ENCODE results near the gene SIAH3.

Gene SIAH3

GRCh38 chr13:45792827-45793303 lies 58.7 kb downstream of the SIAH3 start:
- no peaks in the 10 kb centered on the region for H3K9me3 ChIP-seq (ENCODE audit: insufficient read depth, low read length)
- no peak overlapping the region for H2AFZ ChIP-seq (ENCODE audit: low read depth, low read length, severe bottlenecking)
- no peak overlapping the region for H3K9ac ChIP-seq (ENCODE audit: low read length)
- H3K4me2 ChIP-seq (ENCODE audit: low read depth, low read length, poor library complexity, severe bottlenecking) = no peak overlapping the region
- TF ChIP-seq, protein P1, sequence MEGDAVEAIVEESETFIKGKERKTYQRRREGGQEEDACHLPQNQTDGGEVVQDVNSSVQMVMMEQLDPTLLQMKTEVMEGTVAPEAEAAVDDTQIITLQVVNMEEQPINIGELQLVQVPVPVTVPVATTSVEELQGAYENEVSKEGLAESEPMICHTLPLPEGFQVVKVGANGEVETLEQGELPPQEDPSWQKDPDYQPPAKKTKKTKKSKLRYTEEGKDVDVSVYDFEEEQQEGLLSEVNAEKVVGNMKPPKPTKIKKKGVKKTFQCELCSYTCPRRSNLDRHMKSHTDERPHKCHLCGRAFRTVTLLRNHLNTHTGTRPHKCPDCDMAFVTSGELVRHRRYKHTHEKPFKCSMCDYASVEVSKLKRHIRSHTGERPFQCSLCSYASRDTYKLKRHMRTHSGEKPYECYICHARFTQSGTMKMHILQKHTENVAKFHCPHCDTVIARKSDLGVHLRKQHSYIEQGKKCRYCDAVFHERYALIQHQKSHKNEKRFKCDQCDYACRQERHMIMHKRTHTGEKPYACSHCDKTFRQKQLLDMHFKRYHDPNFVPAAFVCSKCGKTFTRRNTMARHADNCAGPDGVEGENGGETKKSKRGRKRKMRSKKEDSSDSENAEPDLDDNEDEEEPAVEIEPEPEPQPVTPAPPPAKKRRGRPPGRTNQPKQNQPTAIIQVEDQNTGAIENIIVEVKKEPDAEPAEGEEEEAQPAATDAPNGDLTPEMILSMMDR (IDR thresholded peaks at IDR 0.05; ENCODE audit: insufficient read depth, low read length, poor library complexity, severe bottlenecking) = no peak
- H3K36me3 ChIP-seq (ENCODE audit: low read length) = no peaks in the 10 kb centered on the region
- H3K79me2 ChIP-seq (ENCODE audit: insufficient read depth, low read length) = no peaks in the 10 kb centered on the region
- no peak overlapping the region for H3K4me3 ChIP-seq (ENCODE audit: insufficient read depth, low read length, poor library complexity, severe bottlenecking)
- no peak overlapping the region for H3K27ac ChIP-seq (ENCODE audit: low read depth, low read length)
- H3F3A ChIP-seq (ENCODE audit: insufficient read depth) = no peaks in the 10 kb centered on the region
- no peaks in the 10 kb centered on the region for H4K20me1 ChIP-seq (ENCODE audit: low read depth, low read length)
- no peaks in the 10 kb centered on the region for H3K27me3 ChIP-seq (ENCODE audit: low read length)
- H3K9me2 ChIP-seq (replicated peaks; ENCODE audit: insufficient read depth, low read length) = no peaks in the 10 kb centered on the region

DNA sequence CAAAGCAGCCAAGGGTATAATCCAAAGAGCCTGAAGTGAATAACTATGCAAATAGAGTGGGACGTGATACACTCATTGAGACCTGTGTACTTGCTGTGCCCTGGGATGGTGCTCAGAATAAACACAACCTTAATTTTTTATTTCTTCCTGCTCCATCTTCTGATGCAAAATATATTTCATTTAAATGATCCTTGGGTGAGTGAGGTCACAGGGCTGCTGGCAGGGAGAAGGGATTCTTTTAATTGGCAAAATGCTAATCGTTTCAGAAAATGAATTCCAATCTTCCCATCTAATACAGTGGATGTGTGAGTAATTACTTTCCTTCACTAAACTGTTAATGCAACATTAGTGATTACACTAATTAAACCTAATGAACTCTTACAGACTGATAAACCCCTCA lies 63.5 kb downstream of the SIAH3 start:
- Histone ChIP-seq H2AFZ (ENCODE audit: low read depth, low read length, severe bottlenecking) (no peak overlapping the region), H3K4me2 (ENCODE audit: low read depth, low read length, poor library complexity, severe bottlenecking) (no peak overlapping the region), H3K27ac (ENCODE audit: low read depth, low read length) (no peak overlapping the region), H3K9me3 (ENCODE audit: insufficient read depth, low read length) (no peaks in the 10 kb centered on the region), H4K20me1 (ENCODE audit: low read depth, low read length) (no peaks in the 10 kb centered on the region), H3K27me3 (ENCODE audit: low read length) (no peaks in the 10 kb centered on the region), H3K79me2 (ENCODE audit: insufficient read depth, low read length) (no peaks in the 10 kb centered on the region), H3K9ac (ENCODE audit: low read length) (no peak overlapping the region), H3F3A (ENCODE audit: insufficient read depth) (no peaks in the 10 kb centered on the region), H3K4me3 (ENCODE audit: insufficient read depth, low read length, poor library complexity, severe bottlenecking) (no peak overlapping the region), H3K36me3 (ENCODE audit: low read length) (no peaks in the 10 kb centered on the region), H3K9me2 (replicated peaks; ENCODE audit: insufficient read depth, low read length) (no peaks in the 10 kb centered on the region)
- no peak for TF ChIP-seq EZH2phosphoT487 (conservative IDR thresholded peaks at IDR 0.05; ENCODE audit: low read length)
- TF ChIP-seq, protein P1 (IDR thresholded peaks at IDR 0.05; ENCODE audit: insufficient read depth, low read length, poor library complexity, severe bottlenecking) = no peak

DNA sequence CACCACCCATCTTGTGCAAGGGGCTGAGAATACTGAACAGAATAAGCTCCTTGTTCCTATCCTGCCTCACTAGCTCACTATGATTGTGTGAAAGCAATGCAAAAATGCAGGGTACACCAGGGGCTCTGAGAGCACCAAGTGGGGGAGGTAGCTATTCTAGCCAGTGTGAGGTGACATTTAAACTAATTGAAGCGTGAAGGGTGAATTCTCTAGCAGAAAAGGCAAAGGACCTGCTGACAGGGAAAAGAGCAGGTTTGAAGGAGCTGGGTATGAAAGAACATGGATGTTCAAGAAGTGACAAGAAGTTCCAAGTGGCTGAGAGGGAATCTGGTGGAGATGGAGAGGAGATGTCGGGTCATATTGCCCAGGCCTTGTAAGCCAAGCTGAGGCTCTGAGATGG lies 64.2 kb downstream of the SIAH3 start:
- H3K36me3 ChIP-seq (ENCODE audit: low read length) = no peaks in the 10 kb centered on the region
- no peaks in the 10 kb centered on the region for H3K9me2 ChIP-seq (replicated peaks; ENCODE audit: insufficient read depth, low read length)
- H3K79me2 ChIP-seq (ENCODE audit: insufficient read depth, low read length) = no peaks in the 10 kb centered on the region
- no peaks in the 10 kb centered on the region for H3K27me3 ChIP-seq (ENCODE audit: low read length)
- no peak overlapping the region for H3K27ac ChIP-seq (ENCODE audit: low read depth, low read length)
- H3K9ac ChIP-seq (ENCODE audit: low read length) = no peak overlapping the region
- H3K4me3 ChIP-seq (ENCODE audit: insufficient read depth, low read length, poor library complexity, severe bottlenecking) = no peak overlapping the region
- H3K4me2 ChIP-seq (ENCODE audit: low read depth, low read length, poor library complexity, severe bottlenecking) = no peak overlapping the region
- H3K9me3 ChIP-seq (ENCODE audit: insufficient read depth, low read length) = no peaks in the 10 kb centered on the region
- no peak overlapping the region for H2AFZ ChIP-seq (ENCODE audit: low read depth, low read length, severe bottlenecking)
- H4K20me1 ChIP-seq (ENCODE audit: low read depth, low read length) = no peaks in the 10 kb centered on the region
- no peaks in the 10 kb centered on the region for H3F3A ChIP-seq (ENCODE audit: insufficient read depth)
- TF ChIP-seq, protein P1 (IDR thresholded peaks at IDR 0.05; ENCODE audit: insufficient read depth, low read length, poor library complexity, severe bottlenecking) = no peak
- TF ChIP-seq EZH2phosphoT487 (conservative IDR thresholded peaks at IDR 0.05; ENCODE audit: low read length) = no peak

Data from SU-DHL-6 (cell line).